Epithelial cell of prostate (primary cell): ENCODE results near the gene PTPRG.

Experiments
- DNase-seq: peaks from one replicate; pipeline ENCODE4 v3.0.0-alpha.2; 2011; ENCODE audit warnings: low read depth, low spot score
- H3K27ac ChIP-seq: fragments of 450-650 bp; 2 replicates; pipeline ENCODE4 v1.5.1; 2017; ENCODE audit warnings: mild to moderate bottlenecking

The PTPRG gene

GRCh38 chr3:61901496-61901895 lies 340.1 kb downstream of the PTPRG start:
- DNase-seq = no peak
- no peak overlapping the region for H3K27ac ChIP-seq

DNA sequence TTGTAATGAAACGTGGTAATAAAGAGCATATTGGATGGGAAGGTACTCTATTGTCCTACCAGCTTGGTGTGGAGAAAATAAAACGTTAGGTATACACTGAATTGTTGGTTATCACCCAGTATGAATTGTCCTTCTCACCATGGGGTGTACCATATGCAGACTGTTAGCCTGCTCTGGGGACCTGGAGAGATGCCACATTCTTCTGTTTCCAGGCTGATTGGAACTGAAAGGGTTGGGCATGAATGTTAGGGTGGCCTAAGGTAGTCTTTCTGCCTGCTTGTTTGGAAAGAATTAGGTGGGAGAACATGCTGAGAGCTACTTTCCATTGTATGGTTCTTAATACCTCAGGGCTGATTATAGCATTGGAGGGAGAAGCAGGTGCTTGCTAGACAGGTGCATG lies 340.6 kb downstream of the PTPRG start:
- no peak for DNase-seq
- no peak overlapping the region for H3K27ac ChIP-seq

DNA sequence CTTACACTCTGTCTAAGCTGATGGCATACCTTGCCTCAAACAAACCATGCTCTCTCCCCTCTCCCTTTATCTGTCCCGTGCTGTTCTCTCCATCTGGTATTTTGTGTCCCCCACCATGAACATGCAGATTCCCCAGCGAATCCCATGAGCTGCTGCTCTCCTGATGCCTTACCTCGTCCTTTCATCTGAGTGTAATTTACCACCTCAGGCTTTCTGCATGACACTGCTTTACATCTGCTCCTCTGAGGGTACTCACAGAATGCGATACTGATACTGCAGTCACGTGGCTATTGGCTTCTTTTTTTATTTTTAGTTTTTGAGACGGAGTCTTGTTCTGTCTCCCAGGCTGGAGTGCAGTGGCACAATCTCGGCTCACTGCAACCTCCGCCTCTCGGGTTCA lies 341.7 kb downstream of the PTPRG start:
- no peak overlapping the region for H3K27ac ChIP-seq
- no peak for DNase-seq

GRCh38 chr3:61903931-61904657 lies 342.7 kb downstream of the PTPRG start:
- peak; percentile 8 for DNase-seq

GRCh38 chr3:61907210-61907795 lies 345.9 kb downstream of the PTPRG start:
- H3K27ac ChIP-seq = no peak overlapping the region
- no peak for DNase-seq

More at GRCh38 chr3:61903931-61904657, 342.7 kb downstream of the PTPRG start:
- no peak overlapping the region for H3K27ac ChIP-seq

DNA sequence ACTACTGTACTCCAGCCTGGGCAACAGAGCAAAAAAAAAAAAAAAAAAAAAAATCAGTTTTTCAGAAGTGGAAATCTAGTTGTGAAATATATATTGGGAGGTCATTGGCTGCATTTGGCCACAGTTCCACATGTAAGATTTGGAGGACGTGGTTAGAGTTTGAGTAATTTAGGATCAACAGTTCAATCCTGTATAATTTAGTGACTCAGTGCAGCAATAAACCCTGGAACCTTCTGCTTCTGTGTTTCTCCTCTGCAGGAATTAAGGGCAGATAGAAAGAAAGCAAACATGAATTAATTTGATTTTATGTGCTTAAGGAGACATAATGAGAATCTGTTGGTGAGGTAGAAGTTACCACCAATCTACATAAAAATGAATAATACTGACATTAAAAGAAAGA lies 347.0 kb downstream of the PTPRG start:
- no peak for DNase-seq
- no peak overlapping the region for H3K27ac ChIP-seq

GRCh38 chr3:61910732-61911131 lies 349.4 kb downstream of the PTPRG start:
- H3K27ac ChIP-seq = no peak overlapping the region
- DNase-seq = no peak

DNA sequence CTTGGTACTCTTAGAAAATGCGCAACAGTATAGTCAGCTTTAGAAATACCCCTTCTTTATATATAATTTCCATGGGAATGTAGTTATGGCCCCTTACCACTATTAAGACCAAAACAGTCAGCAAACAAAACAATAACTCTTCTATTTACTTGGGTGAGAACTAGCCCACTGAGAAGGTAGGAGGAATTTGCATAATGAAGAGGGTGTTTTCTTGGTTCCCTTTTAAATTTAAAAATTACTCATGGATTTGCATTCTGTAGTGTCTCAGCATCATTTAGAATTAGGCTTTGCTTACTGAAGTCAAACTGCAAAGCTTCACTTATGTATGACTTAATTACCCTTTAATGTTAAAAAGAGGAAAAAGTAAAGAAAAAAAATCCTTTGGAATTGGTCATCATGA lies 350.8 kb downstream of the PTPRG start:
- no peak for DNase-seq
- no peak overlapping the region for H3K27ac ChIP-seq

DNA sequence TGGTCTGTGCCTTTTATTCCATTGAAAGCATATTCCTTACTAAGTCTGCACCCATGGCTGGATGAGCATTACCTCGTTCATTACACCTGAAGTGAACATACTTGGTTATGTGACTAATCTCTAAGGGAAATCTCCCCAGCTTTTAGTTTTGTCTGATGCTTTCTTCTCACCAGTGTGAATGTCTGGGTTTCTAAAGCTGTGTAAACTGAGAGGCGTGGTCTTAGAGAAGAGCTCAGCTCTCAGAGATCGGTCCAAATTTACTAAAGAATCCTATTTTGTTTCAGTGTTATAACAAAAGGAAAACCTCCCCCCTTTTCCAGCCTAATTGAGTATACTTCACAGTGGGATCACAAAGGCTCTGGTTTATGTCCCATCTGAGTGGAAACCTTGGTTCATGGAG lies 352.3 kb downstream of the PTPRG start:
- H3K27ac ChIP-seq = no peak overlapping the region
- no peak for DNase-seq

GRCh38 chr3:61914276-61914675 lies 352.9 kb downstream of the PTPRG start:
- no peak overlapping the region for H3K27ac ChIP-seq
- no peak for DNase-seq

GRCh38 chr3:61915296-61915695 lies 353.9 kb downstream of the PTPRG start:
- H3K27ac ChIP-seq = no peak overlapping the region
- DNase-seq = no peak

GRCh38 chr3:61919371-61919770 lies 358.0 kb downstream of the PTPRG start:
- no peak overlapping the region for H3K27ac ChIP-seq
- no peak for DNase-seq

GRCh38 chr3:61922118-61922517 lies 360.7 kb downstream of the PTPRG start:
- H3K27ac ChIP-seq = no peak overlapping the region
- no peak for DNase-seq

DNA sequence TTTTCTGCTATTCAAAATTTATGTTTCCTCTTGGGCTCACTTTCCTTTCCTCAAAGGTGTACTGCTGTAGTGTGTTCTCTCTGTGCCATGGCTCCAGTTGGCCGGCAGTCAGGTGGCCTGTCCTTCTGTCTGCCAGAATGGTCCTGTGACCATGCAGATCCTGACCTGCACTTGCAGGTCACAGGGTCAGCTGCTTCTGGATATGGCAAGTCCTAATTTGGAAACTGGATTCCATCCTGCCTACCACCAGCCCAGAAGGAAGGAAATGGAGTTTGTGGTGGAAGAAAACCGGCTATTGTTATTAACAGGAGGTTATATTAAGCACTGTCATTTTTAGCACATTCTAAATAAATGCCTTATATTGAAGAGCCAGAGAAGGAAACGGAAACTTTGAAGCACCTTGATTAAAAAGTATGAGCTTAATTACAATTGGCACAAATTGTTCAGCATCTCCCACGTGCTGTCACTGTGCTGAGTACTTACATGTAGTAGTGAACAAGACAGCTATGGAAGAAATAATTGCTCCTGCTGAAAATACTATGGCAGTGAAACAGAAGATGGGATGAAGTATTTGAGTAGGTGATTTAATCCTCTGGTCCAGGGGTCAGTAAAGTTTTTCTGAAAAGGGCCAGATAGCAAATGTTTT lies 362.8 kb downstream of the PTPRG start:
- DNase-seq = no peak
- H3K27ac ChIP-seq = no peak overlapping the region

- no peak for DNase-seq
- H3K27ac ChIP-seq = no peak overlapping the region
Observed at GRCh38 chr3:61924991-61925390, 363.6 kb downstream of the PTPRG start.

- no peak for DNase-seq
- H3K27ac ChIP-seq = no peak overlapping the region
Observed at GRCh38 chr3:61925721-61926120, 364.4 kb downstream of the PTPRG start.

DNA sequence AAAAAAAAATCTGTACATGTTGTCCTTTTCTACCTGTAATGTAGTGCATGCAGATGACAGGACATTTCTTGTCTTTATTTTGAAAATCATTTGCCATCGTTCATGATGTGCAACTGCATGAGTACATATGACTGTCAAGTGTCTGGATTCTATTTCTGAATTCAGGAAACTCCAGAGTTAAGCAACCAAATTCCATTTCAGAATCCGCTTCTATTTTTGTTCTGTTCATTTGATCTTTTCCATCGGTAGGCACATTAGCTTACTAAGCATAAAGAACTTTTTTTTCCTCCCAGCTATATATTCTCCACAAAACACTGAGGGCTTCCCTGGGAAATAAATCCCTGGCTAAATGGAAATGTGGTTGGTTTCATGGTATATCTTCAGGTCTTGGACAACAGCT lies 365.6 kb downstream of the PTPRG start:
- no peak for DNase-seq
- no peak overlapping the region for H3K27ac ChIP-seq

GRCh38 chr3:61927332-61927731 lies 366.0 kb downstream of the PTPRG start:
- no peak for DNase-seq
- H3K27ac ChIP-seq = no peak overlapping the region

GRCh38 chr3:61928039-61928438 lies 366.7 kb downstream of the PTPRG start:
- no peak overlapping the region for H3K27ac ChIP-seq
- DNase-seq = no peak

DNA sequence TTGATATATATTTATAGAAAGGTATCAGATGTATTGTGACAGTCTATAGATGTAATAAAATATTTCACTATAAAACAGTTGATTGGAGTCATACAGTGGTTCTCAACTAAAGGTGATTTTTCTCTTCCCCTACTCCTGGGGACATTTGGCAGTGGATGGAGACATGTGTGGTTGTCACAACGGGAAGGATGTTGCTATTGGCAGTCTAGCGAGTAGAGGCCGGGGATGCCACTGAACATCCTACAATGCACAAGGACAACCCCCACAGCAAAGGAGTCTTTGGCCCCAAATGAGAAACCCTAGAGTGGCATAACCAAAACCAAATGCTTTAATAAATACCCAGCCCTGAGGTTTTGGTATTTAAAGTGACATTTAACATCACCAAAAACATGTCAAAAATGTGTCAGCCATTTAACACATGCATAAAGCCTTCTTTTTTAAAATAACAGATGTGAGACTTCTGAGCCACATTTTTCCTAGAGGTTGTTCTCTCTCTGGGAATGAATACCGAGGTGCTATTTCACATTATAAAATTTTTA lies 367.5 kb downstream of the PTPRG start:
- no peak for DNase-seq
- no peak overlapping the region for H3K27ac ChIP-seq

DNA sequence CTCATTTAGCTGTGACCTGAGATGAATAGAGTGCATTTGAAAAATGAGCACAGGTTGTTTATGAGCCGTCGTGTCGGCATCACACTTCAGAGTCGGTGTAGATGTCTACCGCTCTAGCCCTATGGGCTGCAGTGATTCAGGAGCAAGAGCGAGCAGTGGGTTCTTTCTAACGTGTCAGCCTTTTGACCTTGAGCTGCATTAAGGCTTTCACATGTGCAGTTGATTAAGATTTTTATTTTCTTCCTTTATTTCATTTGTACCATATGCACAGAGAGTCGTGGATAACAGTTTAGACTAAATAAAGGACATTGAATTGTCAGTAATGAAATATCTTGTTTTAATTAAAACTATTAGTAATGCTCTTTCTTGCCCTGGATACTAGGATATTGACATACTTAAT lies 368.2 kb downstream of the PTPRG start:
- H3K27ac ChIP-seq = no peak overlapping the region
- DNase-seq = no peak
